22Rv1 (cell line): ENCODE data around the gene CLEC2L.

Source experiments
- H3K27ac ChIP-seq: fragments of 450-650 bp; 2 replicates; pipeline ENCODE4 v1.5.1; 2017
- ZFX ChIP-seq: fragments of 450-650 bp; IDR thresholded peaks from 2 replicates; pipeline ENCODE4 v1.6.1; 2017; ENCODE audit warnings: antibody characterized with exemption, borderline replicate concordance
- TF ChIP-seq, protein P1 (sequence below): fragments of 450-650 bp; IDR thresholded peaks from 2 replicates; pipeline ENCODE4 v1.5.1; 2017; ENCODE audit warnings: mild to moderate bottlenecking

Gene CLEC2L

DNA sequence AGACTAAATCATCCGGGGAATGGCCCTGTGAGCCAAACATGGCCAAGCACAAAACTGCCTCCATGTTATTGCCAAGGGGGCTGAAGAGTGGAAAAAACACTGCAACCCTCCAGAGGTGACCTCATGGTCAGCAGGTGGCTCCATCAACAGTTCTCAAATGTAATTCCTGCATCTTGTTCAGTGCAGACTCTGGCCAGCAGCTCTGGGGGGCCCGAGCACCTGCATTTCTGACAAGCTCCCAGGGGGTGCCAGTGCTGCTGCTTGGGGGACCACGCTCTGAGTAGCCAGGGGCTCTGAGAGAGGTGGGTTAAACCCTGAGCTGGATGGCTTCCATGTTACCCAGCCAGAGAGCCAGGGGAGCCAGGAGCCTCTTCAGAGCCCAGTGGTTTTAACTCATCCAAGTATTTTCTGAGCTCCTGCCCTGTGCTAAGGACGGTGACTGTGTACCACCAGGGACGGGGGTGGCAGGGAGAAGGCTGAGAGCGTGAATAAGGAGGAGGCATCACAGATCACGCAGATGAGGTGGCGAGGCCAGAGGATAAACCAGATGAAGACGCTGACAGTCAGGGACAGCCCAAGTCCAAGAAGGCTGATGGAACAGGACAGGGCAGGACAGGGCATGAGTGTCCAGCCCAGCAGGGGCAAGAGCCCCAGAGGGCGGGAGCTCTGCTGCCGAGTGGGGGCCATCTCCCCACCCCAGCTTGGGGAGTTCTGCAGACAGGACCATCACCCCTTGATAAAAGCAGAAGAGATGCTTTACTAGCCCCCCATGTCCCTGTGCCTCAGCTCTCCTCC is 52.9 kb downstream of the CLEC2L start:
- TF ChIP-seq ZFX: no peak
- TF ChIP-seq, protein P1, sequence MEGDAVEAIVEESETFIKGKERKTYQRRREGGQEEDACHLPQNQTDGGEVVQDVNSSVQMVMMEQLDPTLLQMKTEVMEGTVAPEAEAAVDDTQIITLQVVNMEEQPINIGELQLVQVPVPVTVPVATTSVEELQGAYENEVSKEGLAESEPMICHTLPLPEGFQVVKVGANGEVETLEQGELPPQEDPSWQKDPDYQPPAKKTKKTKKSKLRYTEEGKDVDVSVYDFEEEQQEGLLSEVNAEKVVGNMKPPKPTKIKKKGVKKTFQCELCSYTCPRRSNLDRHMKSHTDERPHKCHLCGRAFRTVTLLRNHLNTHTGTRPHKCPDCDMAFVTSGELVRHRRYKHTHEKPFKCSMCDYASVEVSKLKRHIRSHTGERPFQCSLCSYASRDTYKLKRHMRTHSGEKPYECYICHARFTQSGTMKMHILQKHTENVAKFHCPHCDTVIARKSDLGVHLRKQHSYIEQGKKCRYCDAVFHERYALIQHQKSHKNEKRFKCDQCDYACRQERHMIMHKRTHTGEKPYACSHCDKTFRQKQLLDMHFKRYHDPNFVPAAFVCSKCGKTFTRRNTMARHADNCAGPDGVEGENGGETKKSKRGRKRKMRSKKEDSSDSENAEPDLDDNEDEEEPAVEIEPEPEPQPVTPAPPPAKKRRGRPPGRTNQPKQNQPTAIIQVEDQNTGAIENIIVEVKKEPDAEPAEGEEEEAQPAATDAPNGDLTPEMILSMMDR: no peak
- no peak overlapping the region for H3K27ac ChIP-seq

DNA sequence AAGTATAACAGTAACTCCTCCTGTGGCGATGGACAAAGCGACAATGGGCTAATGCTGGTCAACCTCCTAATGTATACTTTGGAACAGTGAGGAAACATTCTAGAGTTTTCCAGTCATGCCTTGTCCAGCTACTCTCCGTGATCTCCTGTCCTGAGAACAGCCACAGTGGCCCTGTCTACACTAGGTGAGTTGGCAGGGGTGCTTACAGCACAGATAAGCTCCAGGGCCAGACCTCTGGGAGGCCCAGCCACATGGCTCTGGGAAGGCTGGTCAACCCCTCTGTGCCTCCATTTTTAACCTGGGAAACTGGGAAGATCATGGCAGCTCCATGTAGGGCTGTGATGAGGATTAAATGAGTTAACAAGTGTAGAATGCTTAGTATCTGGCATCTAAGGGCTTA is 57.0 kb downstream of the CLEC2L start:
- H3K27ac ChIP-seq: no peak overlapping the region
- TF ChIP-seq, protein P1: no peak
- no peak for TF ChIP-seq ZFX

DNA sequence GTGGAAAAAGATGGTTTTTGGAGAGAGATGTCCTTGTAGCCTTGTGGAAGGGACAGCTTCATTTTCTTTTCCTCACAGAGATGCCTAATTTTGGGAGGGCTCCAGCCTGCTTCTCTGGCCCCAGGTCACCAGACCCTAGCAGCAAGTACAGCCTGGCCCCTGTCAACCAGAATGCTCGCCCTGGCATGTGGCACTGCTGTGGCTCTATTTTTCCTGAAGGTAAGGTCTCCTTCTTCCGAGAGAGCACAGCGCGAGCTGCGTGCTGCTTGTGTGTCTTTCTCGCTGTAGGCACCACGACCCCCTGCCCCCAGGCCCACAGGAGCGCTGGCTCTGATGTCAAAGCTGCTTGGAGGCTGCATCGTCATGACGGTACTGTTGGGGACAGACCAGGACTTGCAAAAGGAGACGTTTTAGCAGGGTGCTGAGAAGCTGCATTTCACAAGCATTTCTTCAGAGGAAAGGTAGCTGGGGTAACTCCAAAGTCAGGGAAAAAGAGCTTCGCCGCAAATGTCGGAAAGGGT is 58.7 kb downstream of the CLEC2L start:
- H3K27ac ChIP-seq: no peak overlapping the region

DNA sequence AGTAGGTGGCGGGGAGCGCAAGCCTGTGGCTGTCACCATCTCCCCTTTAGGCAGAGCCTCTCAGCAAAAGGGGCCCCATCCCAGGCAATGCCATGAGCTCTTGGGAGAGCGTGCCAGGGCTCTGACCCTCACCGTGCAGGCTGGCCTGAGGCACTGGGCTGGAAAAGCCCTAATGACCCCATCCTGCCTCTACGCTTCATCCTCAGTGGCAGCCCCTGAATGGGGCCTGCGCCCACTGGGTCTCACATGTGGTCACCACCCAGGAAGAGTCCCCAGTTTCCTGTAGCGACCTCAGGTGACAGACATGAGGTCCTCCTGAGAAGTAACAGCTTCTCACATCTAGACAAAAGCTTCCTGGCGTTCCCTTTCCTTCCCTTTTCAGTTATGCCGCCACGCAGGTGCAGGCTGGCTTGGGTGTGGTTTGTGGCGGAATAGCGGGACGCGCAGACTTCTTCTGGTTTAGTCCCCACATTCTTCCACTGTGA is 59.2 kb downstream of the CLEC2L start:
- H3K27ac ChIP-seq: no peak overlapping the region
- TF ChIP-seq ZFX: no peak
- TF ChIP-seq, protein P1: no peak

More for the DNA sequence above, 58.7 kb downstream of the CLEC2L start:
- TF ChIP-seq, protein P1: no peak
- no peak for TF ChIP-seq ZFX

DNA sequence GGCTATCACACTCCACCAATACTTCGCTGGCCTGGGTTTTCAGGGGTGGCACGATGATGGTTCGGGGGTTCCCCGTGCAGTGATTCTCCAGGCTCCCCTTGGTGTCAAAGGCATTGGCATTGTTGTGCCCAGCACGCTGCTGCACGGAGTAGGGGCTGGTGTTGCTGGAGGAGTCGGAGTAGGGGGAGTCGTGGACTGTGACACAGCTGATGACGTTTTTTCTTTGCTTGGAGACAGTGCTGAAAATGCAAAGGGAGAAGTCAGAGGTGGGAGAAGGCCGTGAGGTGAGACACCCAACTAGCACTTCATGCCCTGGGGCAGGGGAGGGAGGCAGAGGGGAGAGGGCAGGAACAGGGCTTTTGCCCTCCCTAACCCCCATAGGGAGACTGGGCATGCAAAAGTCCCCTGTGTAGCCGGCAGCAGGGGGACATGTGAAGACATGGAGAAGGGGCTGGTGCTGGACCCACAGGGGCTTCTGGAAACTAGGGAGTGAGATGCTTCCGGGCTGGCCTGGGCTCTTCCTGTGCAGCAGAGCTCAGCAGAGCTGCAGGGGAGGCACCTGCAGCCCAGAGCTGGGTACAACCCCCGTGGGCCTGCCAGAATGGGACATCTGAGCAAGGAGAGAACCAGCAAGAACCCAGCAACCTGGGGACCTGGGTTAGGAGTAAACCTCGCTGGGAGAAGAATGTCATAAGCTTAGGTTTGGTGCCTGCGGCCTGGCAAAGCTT is 60.5 kb downstream of the CLEC2L start:
- H3K27ac ChIP-seq: no peak overlapping the region
- TF ChIP-seq, protein P1: no peak
- no peak for TF ChIP-seq ZFX

DNA sequence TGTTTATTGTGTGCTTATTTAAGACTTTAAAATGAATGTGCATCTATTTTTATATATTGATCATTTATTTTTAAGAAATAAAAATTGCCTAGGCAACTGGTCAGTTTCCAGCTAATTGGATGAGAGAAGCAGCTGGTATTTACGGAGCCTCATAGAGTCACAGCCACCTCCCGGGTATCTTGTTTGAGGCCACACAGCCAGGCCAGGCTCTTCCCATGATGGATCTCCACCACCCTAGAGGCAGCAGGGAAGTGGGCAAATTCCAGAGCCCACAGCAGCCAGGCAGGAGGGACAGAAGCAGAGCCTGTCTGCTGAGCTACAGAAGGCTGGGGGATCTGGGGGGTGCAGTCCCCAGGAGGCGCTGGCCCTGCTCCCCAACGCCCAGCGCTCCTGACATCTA is 61.6 kb downstream of the CLEC2L start:
- TF ChIP-seq ZFX: no peak
- TF ChIP-seq, protein P1: no peak
- H3K27ac ChIP-seq: no peak overlapping the region

DNA sequence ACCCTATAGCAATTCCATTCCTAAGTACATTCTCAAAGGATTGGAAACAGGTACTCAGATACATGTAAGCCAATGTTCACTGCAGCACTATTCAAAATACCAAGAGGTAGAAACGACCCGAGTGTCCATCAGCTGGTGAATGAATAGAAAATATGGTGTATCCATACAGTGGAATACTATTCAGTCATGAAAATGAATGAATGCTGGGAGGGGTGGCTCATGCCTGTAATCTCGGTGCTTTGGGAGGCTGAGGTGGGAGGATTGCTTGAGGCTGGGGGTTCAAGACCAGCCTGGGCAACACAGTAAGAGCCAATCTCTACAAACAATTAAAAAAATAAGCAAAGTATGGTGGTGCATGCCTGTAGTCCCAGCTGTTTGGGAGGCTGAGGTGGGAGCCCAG is 62.8 kb downstream of the CLEC2L start:
- TF ChIP-seq ZFX: no peak
- TF ChIP-seq, protein P1: no peak
- H3K27ac ChIP-seq: no peak overlapping the region
